Measurements from ENCODE around the gene ESRRA.

The ESRRA gene

GRCh38 chr11:64352995-64353714, 47.8 kb downstream of the ESRRA start:
- peak; percentile 97 for DNase-seq

GRCh38 chr11:64353715-64354506, 48.6 kb downstream of the ESRRA start:
- no peak for DNase-seq

GRCh38 chr11:64355078-64355940, 50.0 kb downstream of the ESRRA start:
- DNase-seq: peak; percentile 84

- DNase-seq: peak; percentile 32
Observed at GRCh38 chr11:64356498-64357411, 51.4 kb downstream of the ESRRA start.

GRCh38 chr11:64357446-64357845, 52.1 kb downstream of the ESRRA start:
- no peak for DNase-seq

GRCh38 chr11:64357904-64358535, 52.7 kb downstream of the ESRRA start:
- DNase-seq: no peak

GRCh38 chr11:64358536-64358906, 53.2 kb downstream of the ESRRA start:
- no peak for DNase-seq

- DNase-seq: no peak
Observed at GRCh38 chr11:64358907-64359711, 53.8 kb downstream of the ESRRA start, which contains the start of gene RPS6KA4. TSS of gene RPS6KA4 (plus strand) at chr11:64359162. CDS start at chr11:64359236, 74 bp downstream.

- DNase-seq: no peak
Observed at GRCh38 chr11:64359712-64360445, 54.6 kb downstream of the ESRRA start.

- DNase-seq: no peak
Observed at GRCh38 chr11:64360448-64360921, 55.2 kb downstream of the ESRRA start.

- no peak for DNase-seq
Observed at GRCh38 chr11:64361659-64362058, 56.3 kb downstream of the ESRRA start.

GRCh38 chr11:64362339-64362738, 57.0 kb downstream of the ESRRA start:
- no peak for DNase-seq

GRCh38 chr11:64364435-64364834, 59.1 kb downstream of the ESRRA start:
- DNase-seq: no peak

GRCh38 chr11:64364911-64365310, 59.6 kb downstream of the ESRRA start:
- DNase-seq: no peak

Data from NCI-H1092 treated with DMSO at 0.1 percent for 48 hours (cell line).